ENCODE results near the gene SNAI1.
"Not testable (repeated sequence)": the region's sequence is repeated elsewhere in the genome, so short reads cannot be mapped to it uniquely, and the experiment has no call there.

The SNAI1 gene

DNA sequence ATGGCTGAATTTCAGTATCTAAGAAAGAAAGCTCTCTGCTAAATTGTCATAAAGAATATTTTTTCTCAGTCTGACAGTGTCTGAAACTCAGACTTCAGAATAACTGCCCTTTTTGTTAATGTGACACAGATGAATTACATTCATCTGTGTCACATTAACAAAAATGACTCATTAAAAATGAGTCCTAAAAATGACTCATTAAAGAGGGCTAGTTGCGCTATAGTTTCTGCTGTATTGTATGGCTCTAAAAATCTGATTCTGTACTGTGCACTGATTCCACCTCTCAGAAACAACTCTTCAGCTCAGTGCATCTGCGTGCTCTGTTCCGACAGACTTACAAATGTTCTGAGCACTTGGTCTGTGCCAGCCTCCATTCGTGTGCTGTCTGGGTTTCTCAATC lies 31.6 kb upstream of the SNAI1 start:
- no peaks in the 10 kb centered on the region for H3K27me3 ChIP-seq (replicated peaks in 2 of 5; ENCODE audit: control insufficient read depth in 4 of 5, insufficient read depth in 5 of 5, low read length in 4 of 5)
- WGBS (ENCODE audit: insufficient coverage): 92% methylated on average over 4 of the region's 4 CpGs
- no peak overlapping the region for H3K4me3 ChIP-seq (ENCODE audit: control insufficient read depth in 1 of 7, extremely low read depth in 1 of 7, insufficient read depth in 4 of 7, low read depth in 2 of 7, low read length in 6 of 7)
- H3K9me3 ChIP-seq (ENCODE audit: control extremely low read depth in 1 of 5, control insufficient read depth in 4 of 5, insufficient read depth in 2 of 5, low read depth in 1 of 5, low read length in 4 of 5): no peaks in the 10 kb centered on the region
- H3K27ac ChIP-seq (ENCODE audit: insufficient read depth in 1 of 2, low read depth in 1 of 2, low read length in 2 of 2, poor library complexity in 1 of 2, severe bottlenecking in 2 of 2): no peak overlapping the region
- ChIA-PET POLR2A (no interaction called here), CTCF (interaction anchor here (0.9 kb wide), 1 partner anchor 28 kb away, joined by 3 read pairs; no protein-coding TSS in a partner anchor)
- no peak for DNase-seq
- no peaks in the 10 kb centered on the region for H3K4me1 ChIP-seq (ENCODE audit: control extremely low read depth in 1 of 4, control insufficient read depth in 4 of 4, insufficient read depth in 4 of 4, low read length in 3 of 4)
- H3K36me3 ChIP-seq (ENCODE audit: control insufficient read depth in 4 of 4, insufficient read depth in 4 of 4, low read length in 3 of 4): peaks cover 32 to 89% (median 55%) of the 10 kb centered on the region in 4 experiments

DNA sequence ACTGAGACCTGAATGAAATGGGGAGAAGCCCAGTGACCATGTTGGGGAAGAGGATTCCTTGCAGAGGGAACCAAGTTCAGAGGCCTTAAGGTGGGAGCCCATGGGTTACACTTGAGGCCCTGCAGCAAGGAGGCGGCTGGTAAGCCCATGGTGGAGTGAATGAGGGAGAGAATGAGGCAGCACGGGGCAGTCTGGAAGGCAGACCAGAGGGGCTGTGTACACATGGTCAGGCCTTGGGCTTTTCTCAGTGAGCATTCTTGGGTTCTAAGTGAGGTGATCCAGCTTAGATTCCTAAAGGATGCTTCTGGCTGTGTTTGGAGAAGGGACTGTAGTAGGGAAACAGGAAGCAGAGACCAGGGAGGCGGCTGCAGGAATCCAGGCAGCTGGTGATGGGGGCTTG lies 27.6 kb upstream of the SNAI1 start:
- ChIA-PET POLR2A (no interaction called here), CTCF (interaction anchor here (1.0 kb wide), 1 partner anchor 116 kb away, joined by 3 read pairs; no protein-coding TSS in a partner anchor)
- no peaks in the 10 kb centered on the region for H3K27me3 ChIP-seq (replicated peaks in 2 of 5; ENCODE audit: control insufficient read depth in 4 of 5, insufficient read depth in 5 of 5, low read length in 4 of 5)
- WGBS (ENCODE audit: insufficient coverage): 94% methylated on average over 2 of the region's 3 CpGs
- H3K4me1 ChIP-seq (ENCODE audit: control extremely low read depth in 1 of 4, control insufficient read depth in 4 of 4, insufficient read depth in 4 of 4, low read length in 3 of 4): no peaks in the 10 kb centered on the region
- H3K9me3 ChIP-seq (ENCODE audit: control extremely low read depth in 1 of 5, control insufficient read depth in 4 of 5, insufficient read depth in 2 of 5, low read depth in 1 of 5, low read length in 4 of 5): no peaks in the 10 kb centered on the region
- peaks cover 27 to 70% (median 40%) of the 10 kb centered on the region in 4 experiments for H3K36me3 ChIP-seq (ENCODE audit: control insufficient read depth in 4 of 4, insufficient read depth in 4 of 4, low read length in 3 of 4)
- no peak overlapping the region for H3K27ac ChIP-seq (ENCODE audit: insufficient read depth in 1 of 2, low read depth in 1 of 2, low read length in 2 of 2, poor library complexity in 1 of 2, severe bottlenecking in 2 of 2)
- no peak for DNase-seq
- H3K4me3 ChIP-seq (ENCODE audit: control insufficient read depth in 1 of 7, extremely low read depth in 1 of 7, insufficient read depth in 4 of 7, low read depth in 2 of 7, low read length in 6 of 7): no peak overlapping the region

DNA sequence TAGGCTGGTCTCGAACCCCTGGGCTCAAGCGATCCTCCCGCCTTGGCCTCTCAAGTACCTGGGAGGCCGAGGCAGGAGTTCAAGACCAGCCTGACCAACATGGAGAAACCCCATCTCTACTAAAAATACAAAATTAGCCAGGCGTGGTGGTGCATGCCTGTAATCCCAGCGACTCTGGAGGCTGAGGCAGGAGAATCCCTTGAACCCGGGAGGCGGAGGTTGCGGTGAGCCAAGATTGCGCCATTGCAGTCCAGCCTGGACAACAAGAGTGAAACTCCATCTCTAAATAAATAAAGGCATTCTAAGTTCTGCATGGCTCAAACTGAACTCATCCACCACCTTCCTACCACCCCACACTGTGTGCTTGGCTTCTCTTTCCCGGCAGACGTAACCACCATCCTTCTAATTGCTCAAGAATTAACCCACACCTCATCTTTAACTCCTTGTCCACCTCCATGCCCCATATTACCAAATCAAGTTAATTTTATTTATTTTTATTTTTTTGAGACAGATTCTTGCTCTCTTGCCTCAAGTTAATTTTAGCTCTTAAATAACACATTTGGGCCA lies 26.9 kb upstream of the SNAI1 start:
- H3K4me1 ChIP-seq (ENCODE audit: control extremely low read depth in 1 of 4, control insufficient read depth in 4 of 4, insufficient read depth in 4 of 4, low read length in 3 of 4); H3K9me3 ChIP-seq (ENCODE audit: control extremely low read depth in 1 of 5, control insufficient read depth in 4 of 5, insufficient read depth in 2 of 5, low read depth in 1 of 5, low read length in 4 of 5); H3K27ac ChIP-seq (ENCODE audit: insufficient read depth in 1 of 2, low read depth in 1 of 2, low read length in 2 of 2, poor library complexity in 1 of 2, severe bottlenecking in 2 of 2); CTCF ChIA-PET; H3K27me3 ChIP-seq (replicated peaks in 2 of 5; ENCODE audit: control insufficient read depth in 4 of 5, insufficient read depth in 5 of 5, low read length in 4 of 5); H3K4me3 ChIP-seq (ENCODE audit: control insufficient read depth in 1 of 7, extremely low read depth in 1 of 7, insufficient read depth in 4 of 7, low read depth in 2 of 7, low read length in 6 of 7); DNase-seq; POLR2A ChIA-PET: not testable (repeated sequence)
- 89% methylated on average over 12 of the region's 12 CpGs for WGBS (ENCODE audit: insufficient coverage)
- H3K36me3 ChIP-seq (ENCODE audit: control insufficient read depth in 4 of 4, insufficient read depth in 4 of 4, low read length in 3 of 4): peaks cover 21 to 63% (median 36%) of the 10 kb centered on the region in 4 experiments

DNA sequence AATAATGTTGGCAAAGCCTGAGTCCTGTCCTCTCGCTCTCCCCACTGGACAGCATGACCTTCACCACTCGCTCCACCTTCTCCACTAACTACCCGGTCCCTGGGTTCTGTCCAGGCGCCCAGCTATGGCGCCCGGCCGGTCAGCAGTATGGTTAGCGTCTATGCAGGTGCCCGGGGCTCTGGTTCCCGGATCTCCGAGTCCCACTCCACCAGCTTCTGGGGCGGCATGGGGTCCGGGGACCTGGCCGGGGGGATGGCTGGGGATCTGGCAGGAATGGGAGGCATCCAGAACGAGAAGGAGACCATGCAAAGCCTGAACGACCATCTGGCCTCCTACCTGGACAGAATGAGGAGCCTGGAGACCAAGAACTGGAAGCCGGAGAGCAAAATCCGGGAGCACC lies 26.1 kb upstream of the SNAI1 start:
- DNase-seq: no peak
- no peak overlapping the region for H3K4me3 ChIP-seq (ENCODE audit: control insufficient read depth in 1 of 7, extremely low read depth in 1 of 7, insufficient read depth in 4 of 7, low read depth in 2 of 7, low read length in 6 of 7)
- no peaks in the 10 kb centered on the region for H3K9me3 ChIP-seq (ENCODE audit: control extremely low read depth in 1 of 5, control insufficient read depth in 4 of 5, insufficient read depth in 2 of 5, low read depth in 1 of 5, low read length in 4 of 5)
- ChIA-PET CTCF (no interaction called here), POLR2A (no interaction called here)
- H3K36me3 ChIP-seq (ENCODE audit: control insufficient read depth in 4 of 4, insufficient read depth in 4 of 4, low read length in 3 of 4): peaks cover 21 to 57% (median 32%) of the 10 kb centered on the region in 4 experiments
- H3K4me1 ChIP-seq (ENCODE audit: control extremely low read depth in 1 of 4, control insufficient read depth in 4 of 4, insufficient read depth in 4 of 4, low read length in 3 of 4): no peaks in the 10 kb centered on the region
- no peak overlapping the region for H3K27ac ChIP-seq (ENCODE audit: insufficient read depth in 1 of 2, low read depth in 1 of 2, low read length in 2 of 2, poor library complexity in 1 of 2, severe bottlenecking in 2 of 2)
- over 99% methylated on average over 18 of the region's 18 CpGs for whole genome bisulfite sequencing (ENCODE audit: insufficient coverage)
- no peaks in the 10 kb centered on the region for H3K27me3 ChIP-seq (replicated peaks in 2 of 5; ENCODE audit: control insufficient read depth in 4 of 5, insufficient read depth in 5 of 5, low read length in 4 of 5)

DNA sequence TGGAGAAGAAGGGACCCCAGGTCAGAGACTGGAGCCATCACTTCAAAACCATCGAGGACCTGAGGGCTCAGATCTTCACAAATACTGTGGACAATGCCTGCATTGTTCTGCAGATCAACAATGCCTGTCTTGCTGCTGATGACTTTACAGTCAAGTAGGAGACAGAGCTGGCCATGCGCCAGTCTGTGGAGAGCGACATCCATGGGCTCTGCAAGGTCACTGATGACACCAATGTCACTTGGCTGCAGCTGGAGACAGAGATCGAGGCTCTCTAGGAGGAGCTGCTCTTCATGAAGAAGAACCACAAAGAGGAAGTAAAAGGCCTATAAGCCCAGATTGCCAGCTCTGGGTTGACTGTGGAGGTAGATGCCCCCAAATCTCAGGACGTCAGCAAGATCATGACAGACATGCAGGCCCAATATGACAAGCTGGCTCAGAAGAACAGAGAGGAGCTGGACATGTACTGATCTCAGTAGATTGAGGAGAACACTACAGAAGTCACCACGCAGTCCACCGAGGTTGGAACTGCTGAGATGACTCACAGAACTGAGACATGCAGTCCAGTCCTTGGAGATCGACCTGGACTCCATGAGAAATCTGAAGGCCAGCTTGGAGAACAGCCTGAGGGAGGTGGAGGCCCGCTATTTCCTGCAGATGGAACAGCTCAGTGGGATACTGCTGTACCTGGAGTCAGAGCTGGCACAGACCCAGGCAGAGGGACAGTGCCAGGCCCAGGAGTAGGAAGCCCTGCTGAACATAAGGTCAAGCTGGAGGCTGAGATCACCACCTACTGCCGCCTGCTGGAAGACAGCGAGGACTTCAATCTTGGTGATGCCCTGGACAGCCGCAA lies 25.5 kb upstream of the SNAI1 start:
- H3K4me3 ChIP-seq (ENCODE audit: control insufficient read depth in 1 of 7, extremely low read depth in 1 of 7, insufficient read depth in 4 of 7, low read depth in 2 of 7, low read length in 6 of 7); H3K9me3 ChIP-seq (ENCODE audit: control extremely low read depth in 1 of 5, control insufficient read depth in 4 of 5, insufficient read depth in 2 of 5, low read depth in 1 of 5, low read length in 4 of 5); POLR2A ChIA-PET; H3K27ac ChIP-seq (ENCODE audit: insufficient read depth in 1 of 2, low read depth in 1 of 2, low read length in 2 of 2, poor library complexity in 1 of 2, severe bottlenecking in 2 of 2); H3K27me3 ChIP-seq (replicated peaks in 2 of 5; ENCODE audit: control insufficient read depth in 4 of 5, insufficient read depth in 5 of 5, low read length in 4 of 5); H3K4me1 ChIP-seq (ENCODE audit: control extremely low read depth in 1 of 4, control insufficient read depth in 4 of 4, insufficient read depth in 4 of 4, low read length in 3 of 4): not testable (repeated sequence)
- DNase-seq: peak; percentile 19 to 55 (median 50)
- CTCF ChIA-PET: interaction anchor here (1.0 kb wide), 2 partner anchors 114 to 140 kb away, joined by 3 read pairs; no protein-coding TSS in a partner anchor
- H3K36me3 ChIP-seq (ENCODE audit: control insufficient read depth in 4 of 4, insufficient read depth in 4 of 4, low read length in 3 of 4): peaks cover 17 to 51% (median 29%) of the 10 kb centered on the region in 4 experiments
- 91% methylated on average over 12 of the region's 12 CpGs for WGBS (ENCODE audit: insufficient coverage)

DNA sequence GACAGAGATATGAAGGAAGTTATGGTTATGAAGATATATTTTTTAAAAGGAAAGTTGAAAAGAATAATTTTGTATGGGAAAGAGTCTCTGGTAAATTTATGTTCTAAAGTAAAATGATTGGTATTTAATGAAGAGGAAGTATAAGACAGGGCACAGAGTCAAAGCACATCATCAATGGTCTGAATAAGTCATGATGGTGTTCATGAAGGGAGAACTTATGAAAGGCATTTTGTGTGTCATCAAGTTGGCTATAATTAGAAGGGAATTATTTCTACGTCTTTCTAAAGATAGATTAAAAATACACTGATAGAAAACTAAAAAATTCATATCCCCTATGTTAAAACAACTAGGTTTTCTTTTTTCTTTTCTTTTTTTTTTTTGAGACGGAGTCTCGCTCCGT lies 21.4 kb upstream of the SNAI1 start:
- H3K9me3 ChIP-seq (ENCODE audit: control extremely low read depth in 1 of 5, control insufficient read depth in 4 of 5, insufficient read depth in 2 of 5, low read depth in 1 of 5, low read length in 4 of 5): no peaks in the 10 kb centered on the region
- no peak for DNase-seq
- CTCF ChIA-PET: interaction anchor here (0.8 kb wide), 1 partner anchor 213 kb away, joined by 3 read pairs; no protein-coding TSS in a partner anchor
- H3K36me3 ChIP-seq (ENCODE audit: control insufficient read depth in 4 of 4, insufficient read depth in 4 of 4, low read length in 3 of 4): peaks cover 4 to 16% (median 7%) of the 10 kb centered on the region in 4 experiments
- no peak overlapping the region for H3K4me3 ChIP-seq (ENCODE audit: control insufficient read depth in 1 of 7, extremely low read depth in 1 of 7, insufficient read depth in 4 of 7, low read depth in 2 of 7, low read length in 6 of 7)
- no peaks in the 10 kb centered on the region for H3K27me3 ChIP-seq (replicated peaks in 2 of 5; ENCODE audit: control insufficient read depth in 4 of 5, insufficient read depth in 5 of 5, low read length in 4 of 5)
- POLR2A ChIA-PET: no interaction called here
- WGBS (ENCODE audit: insufficient coverage): no CpG with 5 or more reads among the region's 4 CpGs
- H3K4me1 ChIP-seq (ENCODE audit: control extremely low read depth in 1 of 4, control insufficient read depth in 4 of 4, insufficient read depth in 4 of 4, low read length in 3 of 4): no peaks in the 10 kb centered on the region
- H3K27ac ChIP-seq (ENCODE audit: insufficient read depth in 1 of 2, low read depth in 1 of 2, low read length in 2 of 2, poor library complexity in 1 of 2, severe bottlenecking in 2 of 2): no peak overlapping the region
